ENCODE measurements around the gene RNGTT. TPM values are rescaled to one million over a fixed set of nuclear protein-coding genes. Genes with fewer than 3 reads are reported as not detected.

The RNGTT gene
- total RNA-seq, 2 donors from 2014 or later: 13.5 to 20.5 TPM

- no peak for TF ChIP-seq CTCF (IDR thresholded peaks at IDR 0.05)
- DNase-seq (ENCODE audit: low spot score): no peak
- Histone ChIP-seq H3K4me1 (ENCODE audit: control insufficient read depth in 1 of 2, low read depth in 2 of 2) (peaks cover 14 to 29% of the 10 kb centered on the region in 2 donors), H3K27ac (no peak overlapping the region), H3K4me3 (no peak overlapping the region), H3K9me3 (no peaks in the 10 kb centered on the region), H3K27me3 (replicated peaks; ENCODE audit: insufficient read depth) (no peaks in the 10 kb centered on the region), H3K36me3 (no peaks in the 10 kb centered on the region)
- no peak for ATAC-seq (ENCODE audit: insufficient number of reproducible peaks, low FRiP score, low read depth)
These were observed 98.9 kb downstream of the RNGTT start for GRCh38 chr6:88864359-88865054.

- no peak overlapping the region for H3K27ac ChIP-seq
These were observed 103.1 kb downstream of the RNGTT start for GRCh38 chr6:88860310-88860709.

GRCh38 chr6:88858455-88858854, 105.0 kb downstream of the RNGTT start:
- H3K36me3 ChIP-seq: no peaks in the 10 kb centered on the region
- no peak for ATAC-seq (ENCODE audit: insufficient number of reproducible peaks, low FRiP score, low read depth)
- no peak for DNase-seq (ENCODE audit: low spot score)

More at GRCh38 chr6:88860310-88860709, 103.1 kb downstream of the RNGTT start:
- H3K9me3 ChIP-seq: no peaks in the 10 kb centered on the region
- no peak for DNase-seq (ENCODE audit: low spot score)
- no peak for TF ChIP-seq CTCF (IDR thresholded peaks at IDR 0.05)
- ATAC-seq (ENCODE audit: insufficient number of reproducible peaks, low FRiP score, low read depth): no peak
- no peaks in the 10 kb centered on the region for H3K36me3 ChIP-seq
- peaks cover 4% of the 10 kb centered on the region in 2 donors for H3K4me1 ChIP-seq (ENCODE audit: control insufficient read depth in 1 of 2, low read depth in 2 of 2)
- H3K27me3 ChIP-seq (replicated peaks; ENCODE audit: insufficient read depth): no peaks in the 10 kb centered on the region
- no peak overlapping the region for H3K4me3 ChIP-seq

GRCh38 chr6:88856566-88856965, 106.9 kb downstream of the RNGTT start:
- H3K9me3 ChIP-seq: no peaks in the 10 kb centered on the region
- H3K36me3 ChIP-seq: no peaks in the 10 kb centered on the region

More at GRCh38 chr6:88858455-88858854, 105.0 kb downstream of the RNGTT start:
- TF ChIP-seq CTCF (IDR thresholded peaks at IDR 0.05): no peak
- Histone ChIP-seq H3K27me3 (replicated peaks; ENCODE audit: insufficient read depth) (no peaks in the 10 kb centered on the region), H3K27ac (no peak overlapping the region), H3K4me1 (ENCODE audit: control insufficient read depth in 1 of 2, low read depth in 2 of 2) (peaks cover 4 to 11% of the 10 kb centered on the region in 2 donors), H3K4me3 (no peak overlapping the region), H3K9me3 (no peaks in the 10 kb centered on the region)

More at GRCh38 chr6:88856566-88856965, 106.9 kb downstream of the RNGTT start:
- Histone ChIP-seq H3K4me3 (no peak overlapping the region), H3K4me1 (ENCODE audit: control insufficient read depth in 1 of 2, low read depth in 2 of 2) (peaks cover 4 to 16% of the 10 kb centered on the region in 2 donors), H3K27ac (no peak overlapping the region), H3K27me3 (replicated peaks; ENCODE audit: insufficient read depth) (no peaks in the 10 kb centered on the region)
- no peak for TF ChIP-seq CTCF (IDR thresholded peaks at IDR 0.05)
- no peak for ATAC-seq (ENCODE audit: insufficient number of reproducible peaks, low FRiP score, low read depth)
- DNase-seq (ENCODE audit: low spot score): no peak
